Breast epithelium (tissue), 4 donors: Measurements from ENCODE around the gene WWOX. TPM values are rescaled to one million over a fixed set of nuclear protein-coding genes. Genes with fewer than 3 reads are reported as not detected.

ENCODE experiments used
- DNase-seq, 2 donors: peaks; one replicate each; pipeline ENCODE4 v3.0.0-alpha.2; 2019; ENCODE audit warnings: low spot score in 2 of 2
- H3K27ac ChIP-seq, 2 donors: fragments of 200-600 bp; sonication (generic) in 1 of 2; one replicate each; pipeline ENCODE4 v1.5.1; 2016 to 2019; ENCODE audit warnings: mild to moderate bottlenecking in 1 of 2
- H3K27me3 ChIP-seq, 2 donors: fragments of 200-600 bp; sonication (generic) in 1 of 2; one replicate each; pipeline versions ENCODE4 v1.5.1 to v1.6.0; 2017 to 2019; ENCODE audit warnings: control low read depth in 1 of 2, mild to moderate bottlenecking in 1 of 2
- H3K36me3 ChIP-seq: fragments of 200-600 bp; one replicate; pipeline ENCODE4 v1.5.1; 2019
- H3K4me1 ChIP-seq, 2 donors: fragments of 200-600 bp; sonication (generic); one replicate each; pipeline ENCODE4 v1.5.1; 2016 to 2019; ENCODE audit warnings: control low read depth in 1 of 2
- H3K4me3 ChIP-seq, 3 donors: fragments of 200-600 bp; sonication (generic); 1 replicate in 2 of 3; 2 replicates in 1 of 3; pipeline ENCODE4 v1.5.1; 2016 to 2019; ENCODE audit warnings: mild to moderate bottlenecking in 3 of 3, moderate library complexity in 2 of 3
- H3K9me3 ChIP-seq, 2 donors: fragments of 200-600 bp; sonication (generic) in 1 of 2; one replicate each; pipeline ENCODE4 v1.5.1; 2016 to 2019; ENCODE audit warnings: control low read depth in 1 of 2
- CTCF ChIP-seq, 3 donors: fragments of 450-650 bp; IDR thresholded peaks; one replicate each; pipeline ENCODE4 v1.5.1; 2016 to 2017; ENCODE audit warnings: antibody characterized with exemption in 3 of 3, mild to moderate bottlenecking in 3 of 3, moderate library complexity in 3 of 3
- POLR2A ChIP-seq: fragments of 450-650 bp; IDR thresholded peaks from one replicate; pipeline ENCODE4 v1.6.1; 2016; ENCODE audit warnings: antibody characterized with exemption, mild to moderate bottlenecking, moderate library complexity
- POLR2AphosphoS5 ChIP-seq, 3 donors: sonication (generic); formaldehyde crosslinking; IDR thresholded peaks; one replicate each; pipeline ENCODE4 v1.6.1; 2017; ENCODE audit warnings: antibody characterized with exemption in 3 of 3
- intact Hi-C: fragments of 100-400 bp; cut with DNase I; formaldehyde crosslinking; loops from one replicate; pipeline ENCODE4 v1.15.1; 2023; ENCODE audit warnings: low total_unique reads
- total RNA-seq, 3 donors: library from RNA; depleted of rRNA; stranded (reverse); fragments of >200 nt; gene quantifications; one replicate each; pipeline ENCODE4 v1.1.0, GENCODE V29; 2016

WWOX gene
- total RNA-seq, 3 donors from 2014 or later, result 42.9 to 73.6 (median 43.4) TPM

GRCh38 chr16:78994135-78994745 is 894.8 kb downstream of the WWOX start:
- H3K9me3 ChIP-seq, result no peaks in the 10 kb centered on the region
- intact Hi-C loops, result loop anchor here (10.0 kb wide), 1 partner anchor 1021 kb away; no protein-coding TSS in a partner anchor
- no peak for DNase-seq
- no peaks in the 10 kb centered on the region for H3K27me3 ChIP-seq
- TF ChIP-seq POLR2AphosphoS5 (IDR thresholded peaks at IDR 0.05), result no peak
- no peak for TF ChIP-seq CTCF (IDR thresholded peaks at IDR 0.05)
- no peak for TF ChIP-seq POLR2A
- peaks cover 0 to 4% of the 10 kb centered on the region in 2 donors for H3K4me1 ChIP-seq
- H3K36me3 ChIP-seq, result no peaks in the 10 kb centered on the region
- H3K4me3 ChIP-seq, result no peak overlapping the region
- no peak overlapping the region for H3K27ac ChIP-seq

GRCh38 chr16:78995441-78995840 is 896.0 kb downstream of the WWOX start:
- Histone ChIP-seq H3K27ac (no peak overlapping the region), H3K4me1 (peaks cover 0 to under 1% of the 10 kb centered on the region in 2 donors), H3K4me3 (no peak overlapping the region), H3K9me3 (no peaks in the 10 kb centered on the region), H3K27me3 (no peaks in the 10 kb centered on the region), H3K36me3 (no peaks in the 10 kb centered on the region)
- no peak for DNase-seq
- intact Hi-C loops, result loop anchor here (10.0 kb wide), 1 partner anchor 1019 kb away; no protein-coding TSS in a partner anchor
- TF ChIP-seq POLR2A, result no peak
- no peak for TF ChIP-seq POLR2AphosphoS5 (IDR thresholded peaks at IDR 0.05)
- TF ChIP-seq CTCF (IDR thresholded peaks at IDR 0.05), result no peak

- TF ChIP-seq POLR2AphosphoS5 (IDR thresholded peaks at IDR 0.05) (no peak), CTCF (IDR thresholded peaks at IDR 0.05) (no peak), POLR2A (no peak)
- no peaks in the 10 kb centered on the region for H3K36me3 ChIP-seq
- H3K27me3 ChIP-seq, result no peaks in the 10 kb centered on the region
- intact Hi-C loops, result loop anchor here (10.0 kb wide), 1 partner anchor 1018 kb away; no protein-coding TSS in a partner anchor
- no peak overlapping the region for H3K4me3 ChIP-seq
- DNase-seq, result no peak
- no peaks in the 10 kb centered on the region for H3K4me1 ChIP-seq
- H3K27ac ChIP-seq, result no peak overlapping the region
- no peaks in the 10 kb centered on the region for H3K9me3 ChIP-seq
Observed at GRCh38 chr16:78996790-78997189, 897.3 kb downstream of the WWOX start.

GRCh38 chr16:78998879-78999278 is 899.4 kb downstream of the WWOX start:
- Histone ChIP-seq H3K9me3 (no peaks in the 10 kb centered on the region), H3K27me3 (no peaks in the 10 kb centered on the region), H3K27ac (no peak overlapping the region), H3K4me3 (no peak overlapping the region), H3K4me1 (no peaks in the 10 kb centered on the region), H3K36me3 (no peaks in the 10 kb centered on the region)
- no peak for DNase-seq
- TF ChIP-seq CTCF (IDR thresholded peaks at IDR 0.05), result no peak
- no peak for TF ChIP-seq POLR2AphosphoS5 (IDR thresholded peaks at IDR 0.05)
- no peak for TF ChIP-seq POLR2A
- intact Hi-C loops, result loop anchor here (10.0 kb wide), 1 partner anchor 1016 kb away; no protein-coding TSS in a partner anchor

GRCh38 chr16:79001156-79001967 is 901.9 kb downstream of the WWOX start:
- no peak overlapping the region for H3K4me3 ChIP-seq
- TF ChIP-seq POLR2AphosphoS5 (IDR thresholded peaks at IDR 0.05) (no peak), CTCF (IDR thresholded peaks at IDR 0.05) (no peak), POLR2A (no peak)
- DNase-seq, result no peak
- H3K27ac ChIP-seq, result no peak overlapping the region
- no peaks in the 10 kb centered on the region for H3K9me3 ChIP-seq
- peaks cover 0 to 10% of the 10 kb centered on the region in 2 donors for H3K4me1 ChIP-seq
- H3K36me3 ChIP-seq, result no peaks in the 10 kb centered on the region
- H3K27me3 ChIP-seq, result no peaks in the 10 kb centered on the region
- intact Hi-C loops, result no loop called here
